Progenitor cell of endocrine pancreas (in vitro differentiated cells): ENCODE data around the gene CHID1. TPM values are rescaled to one million over a fixed set of nuclear protein-coding genes. Genes with fewer than 3 reads are reported as not detected.

Source experiments
- DNase-seq: peaks from one replicate; pipeline ENCODE4 v3.0.0; 2021; ENCODE audit warnings: low spot score; ENCODE audit not compliant: unreplicated experiment
- H3K27ac Mint-ChIP-seq: 2 replicates; pipeline ENCODE4 v1.8.0; 2021; ENCODE audit warnings: mild to moderate bottlenecking, moderate library complexity, mixed read lengths
- H3K27me3 Mint-ChIP-seq: 2 replicates; pipeline ENCODE4 v1.8.0; 2021; ENCODE audit warnings: mixed read lengths
- H3K36me3 Mint-ChIP-seq: 2 replicates; pipeline ENCODE4 v1.8.0; 2022; ENCODE audit warnings: mixed read lengths; ENCODE audit not compliant: insufficient read depth
- H3K4me1 Mint-ChIP-seq: 2 replicates; pipeline ENCODE4 v1.8.0; 2021; ENCODE audit warnings: low read depth, mixed read lengths
- H3K4me3 Mint-ChIP-seq: 2 replicates; pipeline ENCODE4 v1.8.0; 2021; ENCODE audit warnings: low read depth, mild to moderate bottlenecking, moderate library complexity, mixed read lengths
- H3K9me3 Mint-ChIP-seq: 2 replicates; pipeline ENCODE4 v1.8.0; 2021; ENCODE audit warnings: low read depth, mixed read lengths
- CTCF ChIP-seq: fragments of 200-600 bp; sonication (generic); IDR thresholded peaks from one replicate; pipeline ENCODE4 v1.5.0; 2021; ENCODE audit warnings: antibody characterized with exemption, mild to moderate bottlenecking; ENCODE audit not compliant: unreplicated experiment
- total RNA-seq: library from RNA; stranded (reverse); gene quantifications from 2 replicates; pipeline ENCODE4 v1.2.1, GENCODE V29; 2021

The CHID1 gene
- total RNA-seq, 1 donor from 2014 or later: 87.0 TPM

GRCh38 chr11:923691-924405, 13.2 kb upstream of the CHID1 start:
- DNase-seq: no peak
- Mint-ChIP-seq H3K36me3 (no peaks in the 10 kb centered on the region), H3K4me3 (peak overlapping the region; percentile 54), H3K27me3 (no peaks in the 10 kb centered on the region), H3K27ac (peak overlapping the region; percentile 50), H3K9me3 (no peaks in the 10 kb centered on the region), H3K4me1 (peaks cover 12% of the 10 kb centered on the region)
- TF ChIP-seq CTCF: no peak

GRCh38 chr11:921921-922678, 11.5 kb upstream of the CHID1 start:
- no peak for TF ChIP-seq CTCF
- Mint-ChIP-seq H3K27me3 (no peaks in the 10 kb centered on the region), H3K27ac (no peak overlapping the region), H3K4me3 (no peak overlapping the region), H3K36me3 (no peaks in the 10 kb centered on the region), H3K9me3 (no peaks in the 10 kb centered on the region), H3K4me1 (peaks cover 5% of the 10 kb centered on the region)
- DNase-seq: no peak

GRCh38 chr11:917426-917825, 6.8 kb upstream of the CHID1 start:
- DNase-seq: no peak
- no peaks in the 10 kb centered on the region for H3K27me3 Mint-ChIP-seq
- H3K27ac Mint-ChIP-seq: no peak overlapping the region
- no peak overlapping the region for H3K4me3 Mint-ChIP-seq
- H3K4me1 Mint-ChIP-seq: no peaks in the 10 kb centered on the region
- no peaks in the 10 kb centered on the region for H3K9me3 Mint-ChIP-seq
- no peak for TF ChIP-seq CTCF
- H3K36me3 Mint-ChIP-seq: no peaks in the 10 kb centered on the region

GRCh38 chr11:914747-915501, 4.3 kb upstream of the CHID1 start:
- TF ChIP-seq CTCF: no peak
- no peak for DNase-seq
- no peak overlapping the region for H3K27ac Mint-ChIP-seq

GRCh38 chr11:914204-914603, 3.6 kb upstream of the CHID1 start:
- H3K27me3 Mint-ChIP-seq: no peaks in the 10 kb centered on the region
- no peak for TF ChIP-seq CTCF
- DNase-seq: no peak
- no peak overlapping the region for H3K27ac Mint-ChIP-seq
- H3K4me3 Mint-ChIP-seq: no peak overlapping the region
- no peaks in the 10 kb centered on the region for H3K36me3 Mint-ChIP-seq
- H3K9me3 Mint-ChIP-seq: no peaks in the 10 kb centered on the region
- H3K4me1 Mint-ChIP-seq: peaks cover 8% of the 10 kb centered on the region

More at GRCh38 chr11:914747-915501, 4.3 kb upstream of the CHID1 start:
- peaks cover 4% of the 10 kb centered on the region for H3K4me1 Mint-ChIP-seq
- H3K9me3 Mint-ChIP-seq: no peaks in the 10 kb centered on the region
- H3K36me3 Mint-ChIP-seq: no peaks in the 10 kb centered on the region
- H3K4me3 Mint-ChIP-seq: no peak overlapping the region
- no peaks in the 10 kb centered on the region for H3K27me3 Mint-ChIP-seq
